HCT116 (cell line): ENCODE results near the gene AP1S1.

Experiments used
- CBX3 ChIP-seq: IDR thresholded peaks from 2 replicates; pipeline ENCODE4 v1.6.1; 2012; ENCODE audit warnings: low read depth
- EZH2 ChIP-seq: fragments of 200-600 bp; sonication (generic); IDR thresholded peaks from 2 replicates; pipeline ENCODE4 v1.6.1; 2017; ENCODE audit warnings: antibody characterized with exemption, mixed run types
- EZH2phosphoT487 ChIP-seq: fragments of 200-600 bp; IDR thresholded peaks from 2 replicates; pipeline ENCODE4 v1.6.1; 2018; ENCODE audit warnings: antibody characterized with exemption, borderline replicate concordance
- POLR2A ChIP-seq: IDR thresholded peaks from 2 replicates; pipeline ENCODE4 v1.7.0; 2011; ENCODE audit warnings: borderline replicate concordance; ENCODE audit not compliant: insufficient read depth, insufficient read length; ENCODE audit errors: extremely low read depth
- POLR2AphosphoS5 ChIP-seq: IDR thresholded peaks from 2 replicates; pipeline ENCODE4 v1.6.1; 2011; ENCODE audit warnings: mild to moderate bottlenecking, low read depth, low read length, moderate library complexity
- RAD21 ChIP-seq: IDR thresholded peaks from 2 replicates; pipeline ENCODE4 v1.6.1; 2012; ENCODE audit warnings: low read depth, mild to moderate bottlenecking
- SIN3A ChIP-seq: IDR thresholded peaks from 2 replicates; pipeline ENCODE4 v1.6.1; 2012; ENCODE audit warnings: low read depth
- YY1 ChIP-seq: IDR thresholded peaks from 2 replicates; pipeline ENCODE4 v1.6.1; 2011; ENCODE audit warnings: low read length, low read depth, moderate library complexity, mild to moderate bottlenecking; ENCODE audit not compliant: insufficient replicate concordance; ENCODE audit errors: extremely low read depth
- TF ChIP-seq, protein P1 (sequence below), 3 experiments: fragments of 200-600 bp in 1 of 3; sonication (generic) in 1 of 3; IDR thresholded peaks in 2 of 3; conservative IDR thresholded peaks in 1 of 3; 2 replicates each; pipeline ENCODE4 v1.5.1; 2012 to 2017; ENCODE audit warnings: low read depth in 2 of 3, low read length in 2 of 3, antibody characterized with exemption in 1 of 3, borderline replicate concordance in 1 of 3, control low read depth in 1 of 3, mild to moderate bottlenecking in 1 of 3, mixed read lengths in 1 of 3, mixed run types in 1 of 3, moderate library complexity in 1 of 3; ENCODE audit not compliant: insufficient read depth in 1 of 3

GRCh38 chr7:101166909-101167644, 12.8 kb downstream of the AP1S1 start:
- TF ChIP-seq, protein P1, sequence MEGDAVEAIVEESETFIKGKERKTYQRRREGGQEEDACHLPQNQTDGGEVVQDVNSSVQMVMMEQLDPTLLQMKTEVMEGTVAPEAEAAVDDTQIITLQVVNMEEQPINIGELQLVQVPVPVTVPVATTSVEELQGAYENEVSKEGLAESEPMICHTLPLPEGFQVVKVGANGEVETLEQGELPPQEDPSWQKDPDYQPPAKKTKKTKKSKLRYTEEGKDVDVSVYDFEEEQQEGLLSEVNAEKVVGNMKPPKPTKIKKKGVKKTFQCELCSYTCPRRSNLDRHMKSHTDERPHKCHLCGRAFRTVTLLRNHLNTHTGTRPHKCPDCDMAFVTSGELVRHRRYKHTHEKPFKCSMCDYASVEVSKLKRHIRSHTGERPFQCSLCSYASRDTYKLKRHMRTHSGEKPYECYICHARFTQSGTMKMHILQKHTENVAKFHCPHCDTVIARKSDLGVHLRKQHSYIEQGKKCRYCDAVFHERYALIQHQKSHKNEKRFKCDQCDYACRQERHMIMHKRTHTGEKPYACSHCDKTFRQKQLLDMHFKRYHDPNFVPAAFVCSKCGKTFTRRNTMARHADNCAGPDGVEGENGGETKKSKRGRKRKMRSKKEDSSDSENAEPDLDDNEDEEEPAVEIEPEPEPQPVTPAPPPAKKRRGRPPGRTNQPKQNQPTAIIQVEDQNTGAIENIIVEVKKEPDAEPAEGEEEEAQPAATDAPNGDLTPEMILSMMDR (IDR thresholded peaks at IDR 0.05 in 2 of 3, conservative IDR thresholded peaks at IDR 0.05 in 1 of 3; ENCODE audit: borderline replicate concordance in 1 of 3, insufficient read depth in 1 of 3, low read depth in 2 of 3, low read length in 2 of 3), result no peak
- TF ChIP-seq YY1 (no peak), SIN3A (no peak), POLR2A (no peak), EZH2phosphoT487 (no peak), CBX3 (no peak), EZH2 (no peak), RAD21 (no peak), POLR2AphosphoS5 (no peak; the same call in 1 of the 2 replicates)
